Bronchial epithelial cell (primary cell): ENCODE measurements around the gene FAM234B. TPM values are rescaled to one million over a fixed set of nuclear protein-coding genes. Genes with fewer than 3 reads are reported as not detected.

Experiments used
- DNase-seq: peaks from one replicate; pipeline ENCODE4 v3.0.0-alpha.2; 2010; ENCODE audit warnings: low read depth
- FAIRE-seq: peaks from 2 replicates; lab custom pipeline; 2011; peaks lifted over from hg19 to GRCh38; lab: Jason Lieb, UNC
- H3K27me3 ChIP-seq: 2 replicates; pipeline ENCODE4 v1.5.1; 2011; ENCODE audit warnings: low read length; ENCODE audit not compliant: control insufficient read depth, insufficient read depth
- H3K36me3 ChIP-seq: 2 replicates; pipeline ENCODE4 v1.5.1; 2011; ENCODE audit warnings: low read length; ENCODE audit not compliant: control insufficient read depth, insufficient read depth
- H3K4me3 ChIP-seq: 2 replicates; pipeline ENCODE4 v1.5.1; 2011; ENCODE audit warnings: mild to moderate bottlenecking, low read depth, low read length, control low read depth
- total RNA-seq: library from RNA; depleted of rRNA; stranded (reverse); fragments of >200 nt; gene quantifications from 2 replicates; pipeline ENCODE4 v1.2.1, GENCODE V29; 2014
- TF ChIP-seq, protein P1 (sequence below): IDR thresholded peaks from 2 replicates; pipeline ENCODE4 v1.5.1; 2011; ENCODE audit warnings: mild to moderate bottlenecking, moderate library complexity, low read length, control low read depth, inconsistent platforms; ENCODE audit not compliant: insufficient read depth, severe bottlenecking

FAM234B gene
- total RNA-seq, 1 donor from 2014 or later, result 2.4 TPM

DNA sequence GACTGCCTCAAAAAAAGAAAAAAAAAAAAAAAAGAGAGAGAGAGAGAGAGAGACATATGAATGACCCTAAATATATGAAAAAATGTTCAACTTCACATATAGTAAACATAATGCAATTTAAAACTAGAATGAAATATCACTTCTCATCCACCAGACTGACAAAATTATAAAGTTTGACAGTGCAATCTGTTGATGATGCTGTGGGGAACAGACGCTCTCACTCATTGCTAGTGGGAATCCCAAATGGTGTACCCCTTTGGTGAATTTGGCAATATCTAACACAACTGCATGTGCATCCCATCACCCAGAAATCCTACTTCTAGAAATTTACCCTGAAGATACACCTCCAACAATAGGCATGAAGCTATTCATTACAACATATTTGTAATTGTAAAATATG, 61.6 kb downstream of the FAM234B start:
- no peak overlapping the region for H3K4me3 ChIP-seq
- TF ChIP-seq, protein P1, sequence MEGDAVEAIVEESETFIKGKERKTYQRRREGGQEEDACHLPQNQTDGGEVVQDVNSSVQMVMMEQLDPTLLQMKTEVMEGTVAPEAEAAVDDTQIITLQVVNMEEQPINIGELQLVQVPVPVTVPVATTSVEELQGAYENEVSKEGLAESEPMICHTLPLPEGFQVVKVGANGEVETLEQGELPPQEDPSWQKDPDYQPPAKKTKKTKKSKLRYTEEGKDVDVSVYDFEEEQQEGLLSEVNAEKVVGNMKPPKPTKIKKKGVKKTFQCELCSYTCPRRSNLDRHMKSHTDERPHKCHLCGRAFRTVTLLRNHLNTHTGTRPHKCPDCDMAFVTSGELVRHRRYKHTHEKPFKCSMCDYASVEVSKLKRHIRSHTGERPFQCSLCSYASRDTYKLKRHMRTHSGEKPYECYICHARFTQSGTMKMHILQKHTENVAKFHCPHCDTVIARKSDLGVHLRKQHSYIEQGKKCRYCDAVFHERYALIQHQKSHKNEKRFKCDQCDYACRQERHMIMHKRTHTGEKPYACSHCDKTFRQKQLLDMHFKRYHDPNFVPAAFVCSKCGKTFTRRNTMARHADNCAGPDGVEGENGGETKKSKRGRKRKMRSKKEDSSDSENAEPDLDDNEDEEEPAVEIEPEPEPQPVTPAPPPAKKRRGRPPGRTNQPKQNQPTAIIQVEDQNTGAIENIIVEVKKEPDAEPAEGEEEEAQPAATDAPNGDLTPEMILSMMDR, result no peak
- no peaks in the 10 kb centered on the region for H3K36me3 ChIP-seq
- H3K27me3 ChIP-seq, result no peaks in the 10 kb centered on the region
- FAIRE-seq (no peak), DNase-seq (no peak)

DNA sequence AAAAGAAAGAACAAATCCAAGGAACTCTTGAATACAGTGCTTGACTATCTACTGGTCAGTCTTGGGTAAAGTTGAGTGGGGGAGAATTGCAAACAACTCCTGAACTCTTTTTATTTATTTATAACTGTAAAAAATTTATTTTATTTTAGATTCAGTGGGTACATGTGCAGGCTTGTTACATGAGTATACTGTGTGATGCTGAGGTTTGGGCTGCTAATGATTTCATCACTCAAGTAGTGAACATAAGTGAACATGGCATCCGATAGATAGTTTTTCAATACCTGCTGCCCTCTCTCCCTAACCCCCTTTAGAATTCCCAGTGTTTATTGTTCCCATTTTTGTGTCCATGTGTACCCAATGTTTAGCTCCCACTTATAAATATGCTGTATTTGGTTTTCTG, 62.5 kb downstream of the FAM234B start:
- Histone ChIP-seq H3K27me3 (no peaks in the 10 kb centered on the region), H3K36me3 (no peaks in the 10 kb centered on the region), H3K4me3 (no peak overlapping the region)
- DNase-seq, result peak; percentile 60
- no peak for FAIRE-seq
- TF ChIP-seq, protein P1, result no peak

DNA sequence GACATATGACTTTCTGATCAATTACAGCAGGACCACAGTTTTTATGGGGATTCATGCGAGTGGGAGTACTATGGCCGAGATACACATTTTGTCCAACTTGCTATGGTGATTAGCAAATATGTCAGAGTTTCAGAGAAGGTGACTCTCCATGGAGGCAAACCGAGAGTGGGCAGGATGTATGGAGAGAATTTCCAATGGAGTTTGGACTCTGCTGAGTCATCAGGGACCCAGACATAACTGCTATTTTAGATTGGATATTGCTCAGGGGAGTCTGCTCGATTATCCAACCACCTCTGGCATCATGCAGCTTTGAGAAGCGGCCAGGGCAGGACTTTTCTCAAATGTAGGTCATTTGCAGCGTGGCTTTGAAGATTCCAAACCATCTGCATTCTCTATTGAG, 68.8 kb downstream of the FAM234B start:
- no peak for DNase-seq
- H3K36me3 ChIP-seq, result no peaks in the 10 kb centered on the region
- no peaks in the 10 kb centered on the region for H3K27me3 ChIP-seq
- no peak for FAIRE-seq
- no peak overlapping the region for H3K4me3 ChIP-seq
- TF ChIP-seq, protein P1, result no peak

GRCh38 chr12:13114251-13115052, 70.3 kb downstream of the FAM234B start:
- no peak for FAIRE-seq
- H3K4me3 ChIP-seq, result no peak overlapping the region

DNA sequence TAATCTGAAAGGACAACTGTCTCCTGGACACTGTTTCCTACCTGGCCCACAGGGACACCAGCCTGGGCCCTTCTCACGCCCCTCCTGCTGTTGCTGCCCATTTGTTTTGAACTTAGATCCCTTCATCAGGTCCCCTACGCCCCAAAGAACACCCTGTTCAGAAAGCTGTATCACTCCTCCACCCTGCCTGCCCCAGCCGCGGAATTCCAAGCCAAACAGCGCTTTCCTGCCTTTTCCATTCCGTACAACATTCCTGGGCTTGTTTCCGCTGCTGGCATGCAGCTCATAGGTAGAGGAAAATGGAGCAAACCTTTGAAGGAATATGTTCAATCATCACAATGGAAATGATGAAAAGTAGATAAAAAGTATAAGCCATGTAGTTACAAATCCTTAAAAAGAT, 72.1 kb downstream of the FAM234B start:
- no peak for DNase-seq
- Histone ChIP-seq H3K4me3 (no peak overlapping the region), H3K27me3 (no peaks in the 10 kb centered on the region), H3K36me3 (no peaks in the 10 kb centered on the region)
- TF ChIP-seq, protein P1, result no peak
- FAIRE-seq, result no peak

More at GRCh38 chr12:13114251-13115052, 70.3 kb downstream of the FAM234B start:
- Histone ChIP-seq H3K36me3 (no peaks in the 10 kb centered on the region), H3K27me3 (no peaks in the 10 kb centered on the region)
- no peak for DNase-seq
- TF ChIP-seq, protein P1, result no peak
